GM19351 (cell line): ENCODE results near the gene SMAD3.
"Not testable (repeated sequence)": the region's sequence is repeated elsewhere in the genome, so short reads cannot be mapped to it uniquely, and the experiment has no call there.

Experiments used
- ATAC-seq: cut with Tn5 transposase; IDR thresholded peaks from one replicate; pipeline ENCODE4 v1.9.1; 2021; ENCODE audit warnings: mild to moderate bottlenecking, moderate library complexity; ENCODE audit not compliant: unreplicated experiment

Gene SMAD3

GRCh38 chr15:67065531-67066005, at the start of gene SMAD3:
SMAD3 (plus strand) TSS chr15:67065602; CDS start chr15:67066155, 553 bp downstream.
- peak; percentile 46 for ATAC-seq

- no peak for ATAC-seq
Measured at GRCh38 chr15:67017311-67017710, 48.1 kb upstream of the SMAD3 start.

GRCh38 chr15:67018026-67018425, 47.4 kb upstream of the SMAD3 start:
- no peak for ATAC-seq

- ATAC-seq = no peak
Measured at GRCh38 chr15:67018441-67018840, 47.0 kb upstream of the SMAD3 start.

- no peak for ATAC-seq
Measured at GRCh38 chr15:67019069-67019468, 46.3 kb upstream of the SMAD3 start.

- ATAC-seq = no peak
Measured at GRCh38 chr15:67019884-67020520, 45.4 kb upstream of the SMAD3 start.

- not testable (repeated sequence) for ATAC-seq
Measured at GRCh38 chr15:67020668-67021067, 44.7 kb upstream of the SMAD3 start.

- no peak for ATAC-seq
Measured at GRCh38 chr15:67021455-67021854, 43.9 kb upstream of the SMAD3 start.

GRCh38 chr15:67022587-67023105, 42.8 kb upstream of the SMAD3 start:
- no peak for ATAC-seq

- ATAC-seq = no peak
Measured at GRCh38 chr15:67023517-67024313, 41.7 kb upstream of the SMAD3 start.

GRCh38 chr15:67024314-67024997, 40.9 kb upstream of the SMAD3 start:
- ATAC-seq = no peak

GRCh38 chr15:67024998-67025368, 40.4 kb upstream of the SMAD3 start:
- no peak for ATAC-seq

GRCh38 chr15:67025719-67026609, 39.4 kb upstream of the SMAD3 start:
- no peak for ATAC-seq

- ATAC-seq = no peak
Measured at GRCh38 chr15:67026610-67026967, 38.8 kb upstream of the SMAD3 start.

- ATAC-seq = not testable (repeated sequence)
Measured at GRCh38 chr15:67028440-67028839, 37.0 kb upstream of the SMAD3 start.

GRCh38 chr15:67030036-67030762, 35.2 kb upstream of the SMAD3 start:
- ATAC-seq = no peak

GRCh38 chr15:67031331-67031730, 34.1 kb upstream of the SMAD3 start:
- ATAC-seq = no peak

- ATAC-seq = no peak
Measured at GRCh38 chr15:67032608-67033007, 32.8 kb upstream of the SMAD3 start.

- ATAC-seq = no peak
Measured at GRCh38 chr15:67033012-67033411, 32.4 kb upstream of the SMAD3 start.

- ATAC-seq = no peak
Measured at GRCh38 chr15:67033571-67034044, 31.8 kb upstream of the SMAD3 start.
